ENCODE data around the gene PIP5K1B.

The PIP5K1B gene

DNA sequence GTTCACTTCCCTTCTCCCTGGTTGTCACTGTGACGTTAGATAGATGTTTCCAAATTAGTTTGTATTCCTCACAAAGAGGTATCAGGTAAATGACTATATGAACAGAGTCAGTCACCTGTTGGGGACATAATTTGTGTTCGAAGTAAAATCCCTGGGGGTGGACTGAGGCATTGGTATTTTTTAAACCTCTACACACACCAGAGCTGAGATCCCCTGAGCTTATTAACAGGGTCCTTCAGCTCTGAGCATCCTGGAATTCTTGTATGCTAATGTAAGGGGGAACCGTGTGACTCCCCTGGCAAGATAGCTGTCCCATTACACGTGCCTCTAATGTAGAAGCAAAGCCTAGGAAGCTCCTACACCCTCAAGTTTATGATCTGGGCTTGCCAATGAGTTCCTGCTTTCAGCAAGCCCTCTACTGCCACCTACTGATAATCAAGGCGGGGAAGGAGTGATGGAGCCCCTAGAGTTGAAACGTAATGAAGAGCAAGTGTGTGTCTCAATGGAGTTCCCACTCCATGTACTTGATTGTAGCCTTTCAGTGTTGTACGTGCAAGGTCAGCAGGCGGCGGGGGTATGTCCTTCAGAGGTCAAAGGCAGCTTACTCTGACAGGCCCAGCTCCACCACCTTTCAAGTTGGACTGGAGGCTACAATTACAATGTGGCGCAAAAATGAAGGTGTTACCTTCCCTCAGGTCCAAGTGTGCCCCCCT lies 294.5 kb downstream of the PIP5K1B start:
- TF ChIP-seq, protein P1, sequence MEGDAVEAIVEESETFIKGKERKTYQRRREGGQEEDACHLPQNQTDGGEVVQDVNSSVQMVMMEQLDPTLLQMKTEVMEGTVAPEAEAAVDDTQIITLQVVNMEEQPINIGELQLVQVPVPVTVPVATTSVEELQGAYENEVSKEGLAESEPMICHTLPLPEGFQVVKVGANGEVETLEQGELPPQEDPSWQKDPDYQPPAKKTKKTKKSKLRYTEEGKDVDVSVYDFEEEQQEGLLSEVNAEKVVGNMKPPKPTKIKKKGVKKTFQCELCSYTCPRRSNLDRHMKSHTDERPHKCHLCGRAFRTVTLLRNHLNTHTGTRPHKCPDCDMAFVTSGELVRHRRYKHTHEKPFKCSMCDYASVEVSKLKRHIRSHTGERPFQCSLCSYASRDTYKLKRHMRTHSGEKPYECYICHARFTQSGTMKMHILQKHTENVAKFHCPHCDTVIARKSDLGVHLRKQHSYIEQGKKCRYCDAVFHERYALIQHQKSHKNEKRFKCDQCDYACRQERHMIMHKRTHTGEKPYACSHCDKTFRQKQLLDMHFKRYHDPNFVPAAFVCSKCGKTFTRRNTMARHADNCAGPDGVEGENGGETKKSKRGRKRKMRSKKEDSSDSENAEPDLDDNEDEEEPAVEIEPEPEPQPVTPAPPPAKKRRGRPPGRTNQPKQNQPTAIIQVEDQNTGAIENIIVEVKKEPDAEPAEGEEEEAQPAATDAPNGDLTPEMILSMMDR (IDR thresholded peaks at IDR 0.05; ENCODE audit: low read depth, low read length), result peak; percentile 90
- DNase-seq (ENCODE audit: low read depth, low spot score), result peak; percentile 59
- no peak overlapping the region for H3K4me3 ChIP-seq (ENCODE audit: low read depth, low read length)
- in situ Hi-C loops (cut with HindIII; ENCODE audit: low sequenced_read_pairs), result no loop called here

DNA sequence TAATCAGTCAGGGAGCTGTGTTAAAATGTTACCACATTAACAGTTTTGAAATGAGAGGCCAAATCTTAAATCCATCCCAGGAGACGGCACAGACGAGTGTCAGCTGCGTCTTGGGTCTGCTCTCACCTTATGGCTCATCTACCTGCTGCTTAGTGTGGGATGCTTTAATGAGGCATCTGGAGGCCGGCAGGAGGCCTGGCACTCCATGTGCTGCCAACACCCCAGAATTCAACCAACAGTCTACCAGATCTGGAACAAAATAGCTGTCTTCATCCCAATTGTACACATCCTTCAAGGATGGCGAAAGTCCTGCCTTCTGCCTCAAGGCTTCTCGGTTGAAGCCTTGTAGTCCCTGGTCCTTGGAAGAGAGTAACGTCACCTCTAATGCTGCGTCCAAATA lies 296.9 kb downstream of the PIP5K1B start:
- no peak for DNase-seq (ENCODE audit: low read depth, low spot score)
- in situ Hi-C loops (cut with HindIII; ENCODE audit: low sequenced_read_pairs), result no loop called here

DNA sequence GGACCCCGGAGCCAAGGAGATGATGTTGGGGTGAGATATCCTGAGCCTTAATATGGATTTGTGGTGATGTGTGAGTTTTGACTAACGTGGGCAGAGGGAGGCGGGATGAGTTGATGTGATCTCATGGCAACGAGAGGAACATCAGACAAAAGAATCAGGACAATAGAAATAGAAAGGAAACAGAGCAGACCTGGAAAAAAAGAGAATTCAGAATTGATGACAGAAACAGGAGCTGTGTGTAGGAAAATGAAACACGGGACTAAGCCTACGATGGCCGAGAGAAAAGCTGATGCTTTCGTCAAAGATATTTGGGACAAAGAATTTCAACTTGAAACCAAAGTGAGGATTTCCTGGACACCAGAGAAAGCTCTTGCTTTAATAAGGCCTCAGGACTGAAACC lies 298.0 kb downstream of the PIP5K1B start:
- no peak for DNase-seq (ENCODE audit: low read depth, low spot score)
- TF ChIP-seq, protein P1 (IDR thresholded peaks at IDR 0.05; ENCODE audit: low read depth, low read length), result no peak
- in situ Hi-C loops (cut with HindIII; ENCODE audit: low sequenced_read_pairs), result no loop called here
- H3K4me3 ChIP-seq (ENCODE audit: low read depth, low read length), result no peak overlapping the region

More for the DNA sequence above, 296.9 kb downstream of the PIP5K1B start:
- TF ChIP-seq, protein P1 (IDR thresholded peaks at IDR 0.05; ENCODE audit: low read depth, low read length), result no peak
- no peak overlapping the region for H3K4me3 ChIP-seq (ENCODE audit: low read depth, low read length)

DNA sequence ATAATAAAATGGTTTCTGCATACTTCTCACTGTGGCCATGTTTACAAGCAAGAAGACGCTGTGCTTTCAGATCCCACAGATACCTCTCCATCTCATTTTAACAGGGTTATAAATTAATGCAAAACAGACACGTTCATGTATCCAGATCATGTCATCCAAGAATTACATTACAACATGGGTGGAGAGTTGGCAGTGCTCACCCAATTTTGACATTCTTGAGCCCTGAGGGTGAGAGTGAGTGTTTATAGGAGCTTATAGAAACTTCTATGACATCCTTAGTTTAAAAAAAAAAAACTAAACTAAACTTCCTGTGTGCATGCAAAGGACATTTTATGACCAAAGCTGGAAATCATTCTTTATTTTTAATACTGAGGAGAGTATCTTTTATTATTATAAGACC lies 299.8 kb downstream of the PIP5K1B start:
- in situ Hi-C loops (cut with HindIII; ENCODE audit: low sequenced_read_pairs), result no loop called here
- TF ChIP-seq, protein P1 (IDR thresholded peaks at IDR 0.05; ENCODE audit: low read depth, low read length), result no peak
- no peak for DNase-seq (ENCODE audit: low read depth, low spot score)
- H3K4me3 ChIP-seq (ENCODE audit: low read depth, low read length), result no peak overlapping the region

DNA sequence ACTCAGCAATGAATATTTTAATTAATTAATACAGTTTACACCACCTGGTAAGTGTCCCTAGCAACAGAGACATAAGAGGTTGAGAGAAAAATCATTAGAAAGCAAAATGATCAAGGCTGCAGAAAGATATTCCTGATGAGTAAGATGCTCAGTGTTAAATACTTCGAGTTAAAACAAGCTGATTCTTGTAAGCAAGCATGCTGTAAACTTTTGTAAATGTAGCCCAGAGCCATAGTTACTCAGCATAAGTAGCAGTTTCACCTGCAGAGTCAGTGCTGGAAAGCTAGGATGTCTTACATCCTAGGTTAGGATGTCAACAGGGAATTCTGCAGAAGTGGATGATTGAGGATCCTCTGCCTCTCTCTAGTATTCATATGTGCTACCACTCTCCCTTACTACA lies 304.7 kb downstream of the PIP5K1B start:
- in situ Hi-C loops (cut with HindIII; ENCODE audit: low sequenced_read_pairs), result no loop called here
- TF ChIP-seq, protein P1 (IDR thresholded peaks at IDR 0.05; ENCODE audit: low read depth, low read length), result no peak
- DNase-seq (ENCODE audit: low read depth, low spot score), result no peak

DNA sequence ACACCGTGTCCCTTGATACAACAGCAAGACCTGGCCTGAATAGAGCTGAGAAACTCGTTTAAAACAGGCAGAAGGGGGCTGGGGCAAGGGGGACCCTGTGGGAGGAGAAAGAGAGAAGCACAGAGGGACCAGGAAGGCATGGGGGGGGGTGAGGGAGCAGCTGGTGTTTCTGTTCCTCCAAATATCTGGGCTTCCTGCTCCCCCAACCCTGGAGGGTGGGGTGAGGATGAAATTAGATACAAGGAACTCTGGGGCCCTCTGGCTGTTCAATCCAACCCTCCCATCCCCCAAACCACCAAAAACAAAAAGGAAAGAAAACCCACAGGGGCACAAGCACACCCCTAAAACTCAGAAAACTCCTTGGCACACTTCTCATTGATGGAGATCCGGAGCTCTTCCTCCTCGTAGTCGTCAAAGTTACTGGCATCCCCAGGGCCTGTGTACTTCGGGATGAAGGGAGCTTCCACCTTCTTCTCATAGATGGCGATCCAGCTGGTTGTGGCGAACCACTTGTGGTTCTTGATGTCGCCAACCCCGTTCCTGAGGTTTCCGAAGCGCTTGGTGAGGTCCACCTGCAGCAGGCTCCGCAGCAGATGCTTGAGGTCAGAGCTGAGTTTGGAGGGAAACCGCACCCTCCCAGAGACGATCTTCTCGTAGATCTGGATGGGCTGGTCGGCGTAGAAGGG lies 307.8 kb downstream of the PIP5K1B start:
- TF ChIP-seq, protein P1 (IDR thresholded peaks at IDR 0.05; ENCODE audit: low read depth, low read length), result no peak
- DNase-seq (ENCODE audit: low read depth, low spot score), result no peak
- in situ Hi-C loops (cut with HindIII; ENCODE audit: low sequenced_read_pairs), result no loop called here
- no peak overlapping the region for H3K4me3 ChIP-seq (ENCODE audit: low read depth, low read length)

More for the DNA sequence above, 304.7 kb downstream of the PIP5K1B start:
- H3K4me3 ChIP-seq (ENCODE audit: low read depth, low read length), result no peak overlapping the region

Measured in astrocyte of the spinal cord (primary cell).